HL-60 (cell line): ENCODE results near the gene UBAP2.

Experiments used
- DNase-seq, 2 experiments: peaks; one replicate each; pipeline ENCODE4 v3.0.0-alpha.2; 2010 to 2020; ENCODE audit warnings: low read depth in 1 of 2, low spot score in 1 of 2
- H3K27ac ChIP-seq: fragments of 250-450 bp; sonication (Bioruptor Pico); replicated peaks from 2 replicates; pipeline ENCODE4 v1.5.1; 2020; ENCODE audit warnings: mild to moderate bottlenecking, moderate library complexity
- H3K27me3 ChIP-seq: fragments of 250-450 bp; sonication (Bioruptor Pico); 2 replicates; pipeline ENCODE4 v1.5.1; 2021; ENCODE audit warnings: mild to moderate bottlenecking, moderate library complexity; ENCODE audit not compliant: insufficient read depth, poor library complexity, severe bottlenecking
- H3K4me3 ChIP-seq: replicated peaks from 2 replicates; pipeline ENCODE4 v1.5.1; 2011; ENCODE audit warnings: mild to moderate bottlenecking, control low read depth, low read length; ENCODE audit not compliant: insufficient read depth
- CTCF ChIP-seq: IDR thresholded peaks from one replicate; pipeline ENCODE4 v1.5.1; 2011; ENCODE audit warnings: low read length, control low read depth, inconsistent platforms; ENCODE audit not compliant: insufficient read depth
- GABPA ChIP-seq: IDR thresholded peaks from 2 replicates; pipeline ENCODE4 v1.6.1; 2012; ENCODE audit warnings: low read depth
- POLR2AphosphoS5 ChIP-seq: IDR thresholded peaks from 2 replicates; pipeline ENCODE4 v1.6.1; 2012; ENCODE audit warnings: low read depth
- SPI1 ChIP-seq: IDR thresholded peaks from 2 replicates; pipeline ENCODE4 v1.6.1; 2012; ENCODE audit warnings: low read depth, mild to moderate bottlenecking, borderline replicate concordance
- TF ChIP-seq, protein P1 (sequence below): IDR thresholded peaks from 2 replicates; pipeline ENCODE4 v1.6.1; 2012; ENCODE audit warnings: low read depth; ENCODE audit not compliant: insufficient replicate concordance

Gene UBAP2

GRCh38 chr9:33877727-33878489 lies 170.8 kb downstream of the UBAP2 start:
- Histone ChIP-seq H3K27me3 (no peaks in the 10 kb centered on the region), H3K4me3 (no peak overlapping the region), H3K27ac (no peak overlapping the region)
- no peak for DNase-seq
- no peak for TF ChIP-seq GABPA
- TF ChIP-seq CTCF: no peak
- no peak for TF ChIP-seq POLR2AphosphoS5
- TF ChIP-seq, protein P1, sequence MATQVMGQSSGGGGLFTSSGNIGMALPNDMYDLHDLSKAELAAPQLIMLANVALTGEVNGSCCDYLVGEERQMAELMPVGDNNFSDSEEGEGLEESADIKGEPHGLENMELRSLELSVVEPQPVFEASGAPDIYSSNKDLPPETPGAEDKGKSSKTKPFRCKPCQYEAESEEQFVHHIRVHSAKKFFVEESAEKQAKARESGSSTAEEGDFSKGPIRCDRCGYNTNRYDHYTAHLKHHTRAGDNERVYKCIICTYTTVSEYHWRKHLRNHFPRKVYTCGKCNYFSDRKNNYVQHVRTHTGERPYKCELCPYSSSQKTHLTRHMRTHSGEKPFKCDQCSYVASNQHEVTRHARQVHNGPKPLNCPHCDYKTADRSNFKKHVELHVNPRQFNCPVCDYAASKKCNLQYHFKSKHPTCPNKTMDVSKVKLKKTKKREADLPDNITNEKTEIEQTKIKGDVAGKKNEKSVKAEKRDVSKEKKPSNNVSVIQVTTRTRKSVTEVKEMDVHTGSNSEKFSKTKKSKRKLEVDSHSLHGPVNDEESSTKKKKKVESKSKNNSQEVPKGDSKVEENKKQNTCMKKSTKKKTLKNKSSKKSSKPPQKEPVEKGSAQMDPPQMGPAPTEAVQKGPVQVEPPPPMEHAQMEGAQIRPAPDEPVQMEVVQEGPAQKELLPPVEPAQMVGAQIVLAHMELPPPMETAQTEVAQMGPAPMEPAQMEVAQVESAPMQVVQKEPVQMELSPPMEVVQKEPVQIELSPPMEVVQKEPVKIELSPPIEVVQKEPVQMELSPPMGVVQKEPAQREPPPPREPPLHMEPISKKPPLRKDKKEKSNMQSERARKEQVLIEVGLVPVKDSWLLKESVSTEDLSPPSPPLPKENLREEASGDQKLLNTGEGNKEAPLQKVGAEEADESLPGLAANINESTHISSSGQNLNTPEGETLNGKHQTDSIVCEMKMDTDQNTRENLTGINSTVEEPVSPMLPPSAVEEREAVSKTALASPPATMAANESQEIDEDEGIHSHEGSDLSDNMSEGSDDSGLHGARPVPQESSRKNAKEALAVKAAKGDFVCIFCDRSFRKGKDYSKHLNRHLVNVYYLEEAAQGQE: no peak
- TF ChIP-seq SPI1: no peak
